BLaER1 treated with 17β-estradiol and CSF1 and Interleukin-3, amounts not matched to agents 10 nM and 100 nM (cell line): Measurements from ENCODE around the gene MDFI.

Source experiments
- H3K27ac ChIP-seq, 11 experiments: shearing (Covaris generic); formaldehyde crosslinking; 2 replicates each; pipeline ENCODE4 v1.8.1; 2022
- H3K27me3 ChIP-seq, 11 experiments: shearing (Covaris generic); formaldehyde crosslinking; 2 replicates each; pipeline ENCODE4 v1.8.1; 2022
- H3K36me3 ChIP-seq, 11 experiments: shearing (Covaris generic); formaldehyde crosslinking; 2 replicates each; pipeline ENCODE4 v1.8.1; 2022
- H3K4me1 ChIP-seq, 10 experiments: shearing (Covaris generic); formaldehyde crosslinking; 2 replicates each; pipeline ENCODE4 v1.8.1; 2022
- H3K4me2 ChIP-seq, 11 experiments: shearing (Covaris generic); formaldehyde crosslinking; 2 replicates each; pipeline ENCODE4 v1.8.1; 2022
- H3K4me3 ChIP-seq, 10 experiments: shearing (Covaris generic); formaldehyde crosslinking; 2 replicates each; pipeline ENCODE4 v1.8.1; 2022
- H3K9ac ChIP-seq, 11 experiments: shearing (Covaris generic); formaldehyde crosslinking; 2 replicates each; pipeline ENCODE4 v1.8.1; 2022
- H3K9me3 ChIP-seq, 11 experiments: shearing (Covaris generic); formaldehyde crosslinking; replicated peaks in 1 of 11; 2 replicates each; pipeline ENCODE4 v1.8.1; 2022
- H4K20me1 ChIP-seq, 11 experiments: shearing (Covaris generic); formaldehyde crosslinking; 2 replicates each; pipeline ENCODE4 v1.8.1; 2022
- Cebpa-rat ChIP-seq, 11 experiments: shearing (Covaris generic); IDR thresholded peaks; 2 replicates each; pipeline ENCODE4 v1.8.1; 2022

MDFI gene

DNA sequence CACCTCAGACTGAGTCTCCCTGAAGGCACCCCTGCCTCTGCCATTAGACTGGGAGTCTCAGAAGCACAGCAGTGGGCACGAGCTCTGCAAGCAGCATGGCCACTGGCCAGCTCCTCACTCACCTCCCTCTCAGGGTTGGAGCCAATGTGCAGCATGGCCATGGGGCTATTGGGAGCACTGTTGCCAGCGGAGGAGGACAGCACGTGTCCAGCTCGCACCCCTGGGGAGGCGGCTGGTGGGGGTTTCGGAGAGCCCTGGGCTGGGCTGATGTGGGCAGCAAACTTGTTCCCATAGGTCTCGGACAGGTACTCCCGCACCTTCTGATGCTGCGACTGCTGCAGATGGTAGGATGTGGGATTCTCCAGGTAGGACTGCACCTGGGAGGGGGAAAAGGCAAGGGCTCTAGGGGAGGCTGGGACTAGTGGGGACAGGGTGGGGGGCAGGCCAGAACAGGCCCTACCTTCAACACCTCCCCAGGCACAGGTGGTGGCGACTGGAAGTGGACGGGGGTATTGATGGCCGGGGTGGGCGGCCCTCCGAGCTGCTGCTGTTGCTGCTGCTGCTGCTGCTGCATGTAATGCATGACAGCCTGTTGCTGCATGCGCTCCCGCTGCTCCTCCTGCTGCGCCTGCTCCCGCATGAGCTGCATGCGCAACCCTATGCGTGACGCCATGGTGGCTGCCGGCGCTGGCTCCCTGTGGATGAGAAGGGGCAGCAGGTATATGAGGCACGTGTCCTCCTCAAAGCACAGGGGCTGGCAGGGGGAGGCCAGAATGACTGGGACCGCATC, 52.5 kb downstream of the MDFI start:
- Histone ChIP-seq H3K36me3 (peaks cover 65 to 88% (median 76%) of the 10 kb centered on the region in 11 experiments), H3K9ac (no peak overlapping the region), H3K4me1 (peaks cover 18 to 25% (median 24%) of the 10 kb centered on the region in 10 experiments), H4K20me1 (peaks cover 13 to 100% (median 70%) of the 10 kb centered on the region in 11 experiments; a peak in 19 of 22 replicates), H3K27me3 (no peaks in the 10 kb centered on the region), H3K27ac (no peak overlapping the region), H3K9me3 (no peaks in the 10 kb centered on the region), H3K4me2 (no peak overlapping the region), H3K4me3 (no peak overlapping the region)
- TF ChIP-seq Cebpa-rat (IDR thresholded peaks at IDR 0.05), result no peak

DNA sequence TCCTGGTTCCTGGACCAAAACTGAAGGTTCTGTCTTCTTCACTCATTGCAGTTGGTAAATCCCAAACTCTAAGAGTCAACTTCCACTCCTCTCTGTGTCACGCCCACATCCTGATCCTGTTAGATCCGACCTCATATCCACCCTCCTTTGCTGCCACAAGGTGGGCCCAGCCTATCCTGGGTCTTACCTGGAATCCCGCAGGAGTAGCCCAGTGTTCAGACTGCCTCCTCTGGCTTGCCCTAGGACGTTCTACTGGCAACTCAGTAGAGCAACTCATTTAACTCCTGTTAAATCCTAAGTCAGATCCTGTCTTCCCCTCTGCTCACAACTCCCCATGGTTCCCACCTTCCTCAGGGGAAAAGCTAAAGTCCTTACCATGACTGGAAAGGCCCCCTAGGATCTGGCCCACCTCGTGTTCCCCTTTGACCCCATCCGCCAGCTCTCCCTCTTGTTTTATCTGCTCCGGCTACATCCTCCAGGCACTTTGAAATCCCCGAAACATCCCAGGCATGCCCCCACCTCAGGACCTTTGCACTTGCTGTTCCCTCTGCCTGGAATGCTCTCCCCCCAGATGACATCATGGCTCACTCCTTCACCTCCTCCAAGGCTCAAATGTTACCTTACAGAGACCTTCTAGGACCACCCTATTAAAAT, 53.3 kb downstream of the MDFI start:
- peaks cover 13 to 100% (median 74%) of the 10 kb centered on the region in 11 experiments; a peak in 19 of 22 replicates for H4K20me1 ChIP-seq
- TF ChIP-seq Cebpa-rat (IDR thresholded peaks at IDR 0.05), result no peak
- no peaks in the 10 kb centered on the region for H3K9me3 ChIP-seq
- H3K4me3 ChIP-seq, result no peak overlapping the region
- H3K4me2 ChIP-seq, result no peak overlapping the region
- peaks cover 62 to 86% (median 73%) of the 10 kb centered on the region in 11 experiments for H3K36me3 ChIP-seq
- H3K27me3 ChIP-seq, result no peaks in the 10 kb centered on the region
- H3K27ac ChIP-seq, result 0 out of 22 replicates have a peak overlapping the region, but pooled peaks of 1 of the 11 experiments have one; percentile 4
- H3K9ac ChIP-seq, result no peak overlapping the region
- peaks cover 23 to 30% (median 29%) of the 10 kb centered on the region in 10 experiments for H3K4me1 ChIP-seq

GRCh38 chr6:41692080-41692675, 53.9 kb downstream of the MDFI start:
- Histone ChIP-seq H3K27me3 (no peaks in the 10 kb centered on the region), H3K4me3 (no peak overlapping the region), H3K4me2 (no peak overlapping the region), H3K36me3 (peaks cover 56 to 84% (median 72%) of the 10 kb centered on the region in 11 experiments), H3K9me3 (no peaks in the 10 kb centered on the region), H3K4me1 (peaks cover 23 to 35% (median 30%) of the 10 kb centered on the region in 10 experiments), H3K9ac (no peak overlapping the region), H4K20me1 (peaks cover 13 to 100% (median 70%) of the 10 kb centered on the region in 11 experiments; a peak in 19 of 22 replicates), H3K27ac (no peak overlapping the region)
- no peak for TF ChIP-seq Cebpa-rat (IDR thresholded peaks at IDR 0.05)

GRCh38 chr6:41692730-41693129, 54.5 kb downstream of the MDFI start:
- H4K20me1 ChIP-seq, result peaks cover 13 to 99% (median 69%) of the 10 kb centered on the region in 11 experiments; a peak in 19 of 22 replicates
- no peak overlapping the region for H3K4me2 ChIP-seq
- no peak for TF ChIP-seq Cebpa-rat (IDR thresholded peaks at IDR 0.05)
- no peaks in the 10 kb centered on the region for H3K9me3 ChIP-seq
- peaks cover 27 to 40% (median 30%) of the 10 kb centered on the region in 10 experiments for H3K4me1 ChIP-seq
- no peak overlapping the region for H3K9ac ChIP-seq
- no peak overlapping the region for H3K27ac ChIP-seq
- H3K27me3 ChIP-seq, result no peaks in the 10 kb centered on the region
- peaks cover 51 to 79% (median 69%) of the 10 kb centered on the region in 11 experiments for H3K36me3 ChIP-seq
- H3K4me3 ChIP-seq, result no peak overlapping the region

DNA sequence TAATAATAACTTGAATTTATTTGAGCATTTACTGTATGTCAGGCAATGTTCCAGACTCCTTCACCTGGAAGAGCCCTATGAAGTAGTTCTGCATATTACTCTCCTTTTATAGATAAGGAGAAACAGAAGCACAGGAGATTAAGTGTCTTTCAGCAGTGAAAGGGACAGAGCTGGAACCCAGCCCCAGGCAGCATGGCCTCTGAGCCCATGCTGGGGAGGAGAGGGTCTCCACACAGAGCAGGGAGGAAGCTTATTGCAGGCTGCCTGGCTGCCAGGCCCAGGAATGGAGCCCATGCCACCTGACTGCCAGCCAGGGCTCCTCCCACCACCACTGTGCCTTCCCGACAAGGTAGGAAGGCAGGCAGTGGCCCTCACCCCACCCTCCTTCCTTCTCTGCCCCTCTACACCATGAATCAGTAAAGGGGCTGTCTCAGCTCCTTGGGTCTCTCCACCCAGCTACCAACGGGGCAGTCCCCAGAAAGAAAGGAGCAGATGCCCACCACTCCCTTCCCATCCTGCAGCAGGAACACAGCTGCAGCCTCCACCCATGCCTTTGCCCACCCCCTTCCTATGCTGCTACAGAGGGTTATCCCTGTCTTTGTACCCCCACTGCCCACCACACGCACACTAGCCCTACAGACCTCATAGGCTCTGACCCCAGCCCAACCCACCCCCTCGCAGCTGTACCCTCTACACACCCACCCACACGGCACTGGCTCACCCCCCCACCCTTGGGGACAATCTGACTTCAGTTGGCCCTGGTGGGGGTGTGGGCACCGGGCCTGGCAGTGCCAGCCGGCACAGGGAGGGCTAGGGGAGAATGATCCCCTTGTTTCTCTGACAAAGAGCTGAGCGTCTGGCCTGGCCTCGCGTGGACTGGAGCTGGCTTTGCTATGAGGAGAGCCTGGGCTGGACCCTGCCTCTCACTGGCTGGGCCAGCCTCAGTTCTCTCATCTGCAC, 55.3 kb downstream of the MDFI start:
- no peak for TF ChIP-seq Cebpa-rat (IDR thresholded peaks at IDR 0.05)
- Histone ChIP-seq H3K4me2 (peak overlapping the region in 7 of 11 experiments; percentile 29 to 56 (median 38); a peak in 12 of 22 replicates), H3K4me1 (peaks cover 35 to 48% (median 38%) of the 10 kb centered on the region in 10 experiments), H3K9me3 (no peaks in the 10 kb centered on the region), H3K4me3 (no peak overlapping the region), H3K27me3 (no peaks in the 10 kb centered on the region), H3K27ac (peak overlapping the region in 7 of 11 experiments; percentile 6 to 45 (median 27); a peak in 9 of 22 replicates), H4K20me1 (peaks cover 13 to 98% (median 74%) of the 10 kb centered on the region in 11 experiments; a peak in 19 of 22 replicates), H3K9ac (peak overlapping the region in 8 of 11 experiments; percentile 5 to 50 (median 36); a peak in 11 of 22 replicates), H3K36me3 (peaks cover 49 to 78% (median 68%) of the 10 kb centered on the region in 11 experiments)

DNA sequence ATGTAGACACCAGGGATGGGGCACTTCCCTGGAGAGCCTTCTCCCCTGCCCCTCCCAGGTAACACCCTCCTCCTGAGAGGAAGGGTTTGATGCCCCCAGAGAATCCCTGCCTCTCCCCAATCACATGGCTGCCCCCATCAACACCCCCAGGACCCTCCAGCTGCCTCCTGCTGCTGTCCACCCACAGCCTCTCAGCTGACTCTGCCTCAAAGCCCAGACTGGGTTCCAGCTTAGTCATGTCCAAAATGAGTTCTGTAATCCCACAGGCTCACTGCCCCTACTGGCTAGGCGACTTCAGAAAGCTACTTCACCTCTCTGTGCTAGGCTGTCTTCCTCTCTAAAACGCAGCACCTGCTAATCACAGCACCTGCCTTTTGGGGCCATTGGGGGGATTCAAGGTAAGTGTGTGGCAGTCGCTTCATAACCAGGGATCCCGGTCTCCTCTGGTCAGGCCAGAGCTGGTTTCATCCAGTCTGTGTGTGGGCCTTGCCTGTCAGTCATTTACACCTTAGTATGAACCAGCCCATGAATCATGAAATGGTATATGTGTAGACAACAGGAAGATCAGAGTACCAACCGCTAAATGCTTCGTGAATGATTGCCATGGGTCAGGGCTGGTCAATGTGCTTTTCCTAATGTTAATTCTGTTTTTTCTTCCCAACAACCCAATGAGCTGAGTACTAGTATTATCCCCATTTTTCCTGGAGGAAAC, 56.7 kb downstream of the MDFI start:
- Histone ChIP-seq H3K27ac (peak overlapping the region in 9 of 11 experiments; percentile 4 to 45 (median 14); a peak in 14 of 22 replicates), H3K36me3 (peaks cover 45 to 77% (median 67%) of the 10 kb centered on the region in 11 experiments), H3K9me3 (no peaks in the 10 kb centered on the region), H3K27me3 (no peaks in the 10 kb centered on the region), H3K4me1 (peaks cover 49 to 63% (median 52%) of the 10 kb centered on the region in 10 experiments), H3K4me3 (no peak overlapping the region), H3K4me2 (peak overlapping the region in 9 of 11 experiments; percentile 17 to 56 (median 38); a peak in 17 of 22 replicates), H3K9ac (peak overlapping the region in 8 of 11 experiments; percentile 3 to 55 (median 32); a peak in 9 of 22 replicates), H4K20me1 (peaks cover 13 to 97% (median 77%) of the 10 kb centered on the region in 11 experiments; a peak in 19 of 22 replicates)
- no peak for TF ChIP-seq Cebpa-rat (IDR thresholded peaks at IDR 0.05)

DNA sequence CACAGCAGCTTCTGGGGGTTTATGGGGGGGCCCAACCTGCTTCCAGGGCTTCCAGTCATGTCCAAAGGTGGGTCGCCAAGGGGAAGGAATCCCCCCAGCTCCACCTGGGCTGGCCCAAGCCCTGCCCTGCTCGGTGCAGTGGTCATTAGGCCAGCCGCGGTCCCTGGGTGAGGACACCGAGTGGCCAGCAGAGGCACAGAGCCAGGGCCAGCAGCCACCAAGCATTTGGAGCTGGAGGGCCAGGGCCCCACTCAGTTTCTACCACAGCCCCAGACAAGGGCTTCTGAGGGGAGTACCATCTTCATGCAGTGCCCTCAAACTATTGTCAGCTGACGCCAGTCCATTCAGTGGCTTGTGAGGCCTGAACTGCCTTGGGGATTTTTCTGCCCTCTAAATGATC, 57.6 kb downstream of the MDFI start:
- Histone ChIP-seq H4K20me1 (peaks cover 13 to 94% (median 71%) of the 10 kb centered on the region in 11 experiments; a peak in 20 of 22 replicates), H3K9me3 (no peaks in the 10 kb centered on the region), H3K4me1 (peaks cover 57 to 71% (median 61%) of the 10 kb centered on the region in 10 experiments), H3K36me3 (peaks cover 36 to 68% (median 58%) of the 10 kb centered on the region in 11 experiments), H3K9ac (peak overlapping the region in 2 of 11 experiments; percentile 8 to 55; a peak in 1 of 22 replicates), H3K27ac (0 out of 22 replicates have a peak overlapping the region, but pooled peaks of 1 of the 11 experiments have one; percentile 23), H3K4me3 (no peak overlapping the region), H3K27me3 (no peaks in the 10 kb centered on the region), H3K4me2 (peak overlapping the region in 7 of 11 experiments; percentile 4 to 38 (median 17); a peak in 3 of 22 replicates)
- TF ChIP-seq Cebpa-rat (IDR thresholded peaks at IDR 0.05), result no peak
